ENCODE measurements around the gene GBA2.
A peak's percentile ranks its signal among the peaks of the same experiment; 100 is the strongest.

Gene GBA2

GRCh38 chr9:35791297-35791921 lies 42.4 kb upstream of the GBA2 start, which contains the start of gene NPR2:
NPR2 (plus strand) TSS chr9:35791591; CDS start chr9:35792409, 818 bp downstream.
- H3K27ac ChIP-seq: peak within 1 kb of the TSS; percentile 15; the same call in 1 of the 2 replicates
- TF ChIP-seq, protein P1, sequence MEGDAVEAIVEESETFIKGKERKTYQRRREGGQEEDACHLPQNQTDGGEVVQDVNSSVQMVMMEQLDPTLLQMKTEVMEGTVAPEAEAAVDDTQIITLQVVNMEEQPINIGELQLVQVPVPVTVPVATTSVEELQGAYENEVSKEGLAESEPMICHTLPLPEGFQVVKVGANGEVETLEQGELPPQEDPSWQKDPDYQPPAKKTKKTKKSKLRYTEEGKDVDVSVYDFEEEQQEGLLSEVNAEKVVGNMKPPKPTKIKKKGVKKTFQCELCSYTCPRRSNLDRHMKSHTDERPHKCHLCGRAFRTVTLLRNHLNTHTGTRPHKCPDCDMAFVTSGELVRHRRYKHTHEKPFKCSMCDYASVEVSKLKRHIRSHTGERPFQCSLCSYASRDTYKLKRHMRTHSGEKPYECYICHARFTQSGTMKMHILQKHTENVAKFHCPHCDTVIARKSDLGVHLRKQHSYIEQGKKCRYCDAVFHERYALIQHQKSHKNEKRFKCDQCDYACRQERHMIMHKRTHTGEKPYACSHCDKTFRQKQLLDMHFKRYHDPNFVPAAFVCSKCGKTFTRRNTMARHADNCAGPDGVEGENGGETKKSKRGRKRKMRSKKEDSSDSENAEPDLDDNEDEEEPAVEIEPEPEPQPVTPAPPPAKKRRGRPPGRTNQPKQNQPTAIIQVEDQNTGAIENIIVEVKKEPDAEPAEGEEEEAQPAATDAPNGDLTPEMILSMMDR (conservative IDR thresholded peaks at IDR 0.05): no peak

- peak overlapping the region; percentile 15; the same call in 1 of the 2 replicates for H3K27ac ChIP-seq
Observed at GRCh38 chr9:35790385-35791296, 41.6 kb upstream of the GBA2 start.

GRCh38 chr9:35790025-35790384 lies 41.0 kb upstream of the GBA2 start:
- TF ChIP-seq, protein P1 (conservative IDR thresholded peaks at IDR 0.05): no peak
- no peak overlapping the region for H3K27ac ChIP-seq

More at GRCh38 chr9:35790385-35791296, 41.6 kb upstream of the GBA2 start:
- TF ChIP-seq, protein P1 (conservative IDR thresholded peaks at IDR 0.05): peak; percentile 92

DNA sequence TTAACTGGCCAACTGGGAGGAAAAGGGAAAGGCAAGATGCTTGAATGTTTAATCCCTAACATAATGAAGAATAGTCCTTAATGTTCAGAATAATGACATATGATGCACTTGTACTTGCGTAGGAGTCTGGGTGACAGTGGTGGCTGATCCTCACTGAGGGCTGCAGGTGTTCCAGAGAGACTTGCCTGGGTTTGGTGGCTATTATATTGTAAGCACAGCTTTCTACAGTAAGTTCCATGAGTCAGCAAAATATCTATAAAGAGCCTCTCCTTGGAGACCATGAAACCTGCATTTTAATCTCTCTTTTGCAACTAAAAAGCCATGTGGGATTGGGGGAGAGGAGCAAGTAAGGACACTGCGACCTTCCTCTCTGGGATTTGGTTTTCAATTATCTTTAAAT lies 40.5 kb upstream of the GBA2 start:
- TF ChIP-seq, protein P1 (conservative IDR thresholded peaks at IDR 0.05): no peak
- no peak overlapping the region for H3K27ac ChIP-seq

- TF ChIP-seq, protein P1 (conservative IDR thresholded peaks at IDR 0.05): no peak
Observed at GRCh38 chr9:35783418-35783817, 34.4 kb upstream of the GBA2 start.

GRCh38 chr9:35781066-35781465 lies 32.0 kb upstream of the GBA2 start:
- TF ChIP-seq, protein P1 (conservative IDR thresholded peaks at IDR 0.05): no peak
- no peak overlapping the region for H3K27ac ChIP-seq

More at GRCh38 chr9:35783418-35783817, 34.4 kb upstream of the GBA2 start:
- no peak overlapping the region for H3K27ac ChIP-seq

DNA sequence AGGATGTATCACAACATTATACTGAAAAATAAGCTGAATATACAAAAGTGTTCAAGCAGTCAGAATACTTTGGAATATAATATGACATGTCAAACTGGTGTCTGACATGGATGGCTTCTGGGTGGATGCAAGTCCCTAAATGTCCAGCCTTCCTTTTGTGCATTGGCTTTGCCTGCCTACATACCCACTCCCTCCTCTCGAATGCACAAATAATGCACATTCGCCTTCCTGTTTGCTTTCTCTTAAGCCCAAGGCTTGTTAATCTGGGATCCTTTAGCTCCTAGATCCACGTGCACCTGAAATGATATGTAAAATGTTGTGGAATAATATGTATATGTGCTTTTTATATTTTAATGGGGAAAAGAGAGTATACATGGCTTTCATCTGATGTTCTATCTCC lies 29.5 kb upstream of the GBA2 start:
- TF ChIP-seq, protein P1 (conservative IDR thresholded peaks at IDR 0.05): no peak
- no peak overlapping the region for H3K27ac ChIP-seq

All from VCaP (cell line).